Keratinocyte (primary cell): Measurements from ENCODE around the gene CDKL4. TPM values are rescaled to one million over a fixed set of nuclear protein-coding genes. Genes with fewer than 3 reads are reported as not detected.

Source experiments
- DNase-seq: peaks from one replicate; pipeline ENCODE4 v3.0.0-alpha.2; 2011; ENCODE audit warnings: low read depth, missing footprints, low spot score
- FAIRE-seq: peaks from 2 replicates; lab custom pipeline; 2011; peaks lifted over from hg19 to GRCh38; lab: Jason Lieb, UNC
- H2AFZ ChIP-seq: 2 replicates; pipeline ENCODE4 v1.6.0; 2012; ENCODE audit warnings: low read length, control low read depth, inconsistent platforms; ENCODE audit not compliant: control insufficient read depth
- H3K27ac ChIP-seq: 2 replicates; pipeline ENCODE4 v1.5.1; 2011; ENCODE audit warnings: low read length; ENCODE audit not compliant: control insufficient read depth, insufficient read depth
- H3K27me3 ChIP-seq: 3 replicates; pipeline ENCODE4 v1.6.0; 2011; ENCODE audit warnings: low read length; ENCODE audit not compliant: control insufficient read depth, insufficient read depth; ENCODE audit errors: extremely low read depth
- H3K36me3 ChIP-seq, 2 experiments: 2 replicates in 1 of 2; 3 replicates in 1 of 2; pipeline ENCODE4 v1.5.1; 2011; ENCODE audit warnings: low read length in 2 of 2, mild to moderate bottlenecking in 1 of 2; ENCODE audit not compliant: control insufficient read depth in 2 of 2, insufficient read depth in 2 of 2; ENCODE audit errors: extremely low read depth in 1 of 2
- H3K4me1 ChIP-seq: 3 replicates; pipeline ENCODE4 v1.5.1; 2011; ENCODE audit warnings: low read length; ENCODE audit not compliant: control insufficient read depth, insufficient read depth; ENCODE audit errors: extremely low read depth
- H3K4me2 ChIP-seq: 3 replicates; pipeline ENCODE4 v1.6.0; 2011; ENCODE audit warnings: low read depth, low read length; ENCODE audit not compliant: control insufficient read depth, insufficient read depth; ENCODE audit errors: extremely low read depth
- H3K4me3 ChIP-seq, 3 experiments: fragments of 200-600 bp in 1 of 3; sonication (generic) in 1 of 3; 2 replicates in 2 of 3; 3 replicates in 1 of 3; pipeline ENCODE4 v1.5.1; 2011 to 2016; ENCODE audit warnings: low read length in 3 of 3, mild to moderate bottlenecking in 3 of 3, control low read depth in 2 of 3, inconsistent platforms in 1 of 3, low read depth in 1 of 3, mixed read lengths in 1 of 3, mixed run types in 1 of 3, moderate library complexity in 1 of 3; ENCODE audit not compliant: control insufficient read depth in 2 of 3, insufficient read depth in 2 of 3; ENCODE audit errors: extremely low read depth in 1 of 3
- H3K79me2 ChIP-seq: 2 replicates; pipeline ENCODE4 v1.6.0; 2012; ENCODE audit warnings: low read length; ENCODE audit not compliant: control insufficient read depth, insufficient read depth
- H3K9ac ChIP-seq: 3 replicates; pipeline ENCODE4 v1.6.0; 2011; ENCODE audit warnings: low read length; ENCODE audit not compliant: control insufficient read depth, insufficient read depth; ENCODE audit errors: extremely low read depth
- H3K9me1 ChIP-seq: 3 replicates; pipeline ENCODE4 v1.6.0; 2011; ENCODE audit warnings: low read length; ENCODE audit not compliant: control insufficient read depth, insufficient read depth; ENCODE audit errors: extremely low read depth
- H3K9me3 ChIP-seq: 2 replicates; pipeline ENCODE4 v1.5.1; 2012; ENCODE audit warnings: low read depth, low read length; ENCODE audit not compliant: control insufficient read depth
- H4K20me1 ChIP-seq: 3 replicates; pipeline ENCODE4 v1.6.0; 2011; ENCODE audit warnings: low read length; ENCODE audit not compliant: control insufficient read depth, insufficient read depth; ENCODE audit errors: extremely low read depth
- EZH2 ChIP-seq: IDR thresholded peaks from one replicate; pipeline ENCODE4 v1.6.1; 2012; ENCODE audit warnings: inconsistent platforms, mild to moderate bottlenecking, low read length, moderate library complexity
- dilution Hi-C: fragments of 300-500 bp; cut with MboI; formaldehyde crosslinking; loops from one replicate; pipeline ENCODE4 v1.7.0; 2020; ENCODE audit warnings: low sequenced_read_pairs; ENCODE audit not compliant: extremely low pct_ligation_motif_present
- polyA plus RNA-seq, 5 experiments: library from polyadenylated mRNA; depleted of rRNA in 3 of 5; stranded (reverse) in 3 of 5; stranded (forward) in 1 of 5; unstranded in 1 of 5; fragments of >200 nt; gene quantifications; 1 replicate in 1 of 5; 2 replicates in 3 of 5; 3 replicates in 1 of 5; pipeline versions ENCODE4 v1.2.1 to v1.2.3, GENCODE V29; 2011 to 2012; ENCODE audit warnings: missing spikeins in 2 of 5, low read depth in 1 of 5, low replicate concordance in 1 of 5
- TF ChIP-seq, protein P1 (sequence below), 3 experiments: IDR thresholded peaks in 1 of 3; conservative IDR thresholded peaks in 1 of 3; optimal IDR thresholded peaks in 1 of 3; 2 replicates in 2 of 3; 3 replicates in 1 of 3; pipeline versions ENCODE3 to v1.5.1; 2011; ENCODE audit warnings: low read length in 3 of 3, mild to moderate bottlenecking in 3 of 3, moderate library complexity in 2 of 3, control low read depth in 1 of 3, inconsistent platforms in 1 of 3; ENCODE audit not compliant: insufficient read depth in 2 of 3; ENCODE audit errors: extremely low read depth in 1 of 3

Gene CDKL4
- polyA plus RNA-seq, 1 donor (not counting 4 experiments of a cell fraction or from before 2014, with no cell fraction given), result not detected

DNA sequence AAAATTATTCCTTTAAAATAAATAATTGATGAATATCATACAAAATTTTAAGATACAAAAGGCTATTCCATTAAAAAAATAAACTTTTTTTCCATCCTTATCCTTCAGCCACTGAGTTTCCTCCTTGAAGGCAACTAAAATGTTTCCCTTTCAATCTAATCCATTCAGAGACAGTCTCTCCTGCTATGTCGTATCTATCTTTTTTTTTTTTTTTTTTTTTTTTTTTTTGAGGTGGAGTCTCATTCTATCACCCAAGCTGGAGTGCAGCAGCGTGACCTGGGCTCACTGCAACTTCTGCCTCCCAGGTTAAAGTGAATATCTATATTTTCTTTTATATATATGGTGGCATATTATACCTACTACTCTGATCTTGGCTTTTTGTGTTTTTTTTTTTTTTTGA, 91.3 kb downstream of the CDKL4 start:
- dilution Hi-C loops, result no loop called here
- no peaks in the 10 kb centered on the region for H3K36me3 ChIP-seq
- no peaks in the 10 kb centered on the region for H3K9me3 ChIP-seq
- no peaks in the 10 kb centered on the region for H3K27me3 ChIP-seq
- FAIRE-seq (no peak), DNase-seq (no peak)
- H3K9ac ChIP-seq, result no peak overlapping the region
- H3K27ac ChIP-seq, result no peak overlapping the region
- TF ChIP-seq, protein P1, sequence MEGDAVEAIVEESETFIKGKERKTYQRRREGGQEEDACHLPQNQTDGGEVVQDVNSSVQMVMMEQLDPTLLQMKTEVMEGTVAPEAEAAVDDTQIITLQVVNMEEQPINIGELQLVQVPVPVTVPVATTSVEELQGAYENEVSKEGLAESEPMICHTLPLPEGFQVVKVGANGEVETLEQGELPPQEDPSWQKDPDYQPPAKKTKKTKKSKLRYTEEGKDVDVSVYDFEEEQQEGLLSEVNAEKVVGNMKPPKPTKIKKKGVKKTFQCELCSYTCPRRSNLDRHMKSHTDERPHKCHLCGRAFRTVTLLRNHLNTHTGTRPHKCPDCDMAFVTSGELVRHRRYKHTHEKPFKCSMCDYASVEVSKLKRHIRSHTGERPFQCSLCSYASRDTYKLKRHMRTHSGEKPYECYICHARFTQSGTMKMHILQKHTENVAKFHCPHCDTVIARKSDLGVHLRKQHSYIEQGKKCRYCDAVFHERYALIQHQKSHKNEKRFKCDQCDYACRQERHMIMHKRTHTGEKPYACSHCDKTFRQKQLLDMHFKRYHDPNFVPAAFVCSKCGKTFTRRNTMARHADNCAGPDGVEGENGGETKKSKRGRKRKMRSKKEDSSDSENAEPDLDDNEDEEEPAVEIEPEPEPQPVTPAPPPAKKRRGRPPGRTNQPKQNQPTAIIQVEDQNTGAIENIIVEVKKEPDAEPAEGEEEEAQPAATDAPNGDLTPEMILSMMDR (optimal IDR thresholded peaks at IDR 0.05 in 1 of 3, IDR thresholded peaks at IDR 0.05 in 1 of 3, conservative IDR thresholded peaks at IDR 0.05 in 1 of 3; ENCODE audit: extremely low read depth in 1 of 3, insufficient read depth in 2 of 3, low read length in 3 of 3), result no peak
- TF ChIP-seq EZH2, result no peak
- H3K4me1 ChIP-seq, result no peaks in the 10 kb centered on the region
- no peaks in the 10 kb centered on the region for H3K79me2 ChIP-seq
- H3K9me1 ChIP-seq, result no peaks in the 10 kb centered on the region
- H3K4me3 ChIP-seq, result no peak overlapping the region
- no peak overlapping the region for H2AFZ ChIP-seq
- H4K20me1 ChIP-seq, result no peaks in the 10 kb centered on the region
- H3K4me2 ChIP-seq, result no peak overlapping the region

DNA sequence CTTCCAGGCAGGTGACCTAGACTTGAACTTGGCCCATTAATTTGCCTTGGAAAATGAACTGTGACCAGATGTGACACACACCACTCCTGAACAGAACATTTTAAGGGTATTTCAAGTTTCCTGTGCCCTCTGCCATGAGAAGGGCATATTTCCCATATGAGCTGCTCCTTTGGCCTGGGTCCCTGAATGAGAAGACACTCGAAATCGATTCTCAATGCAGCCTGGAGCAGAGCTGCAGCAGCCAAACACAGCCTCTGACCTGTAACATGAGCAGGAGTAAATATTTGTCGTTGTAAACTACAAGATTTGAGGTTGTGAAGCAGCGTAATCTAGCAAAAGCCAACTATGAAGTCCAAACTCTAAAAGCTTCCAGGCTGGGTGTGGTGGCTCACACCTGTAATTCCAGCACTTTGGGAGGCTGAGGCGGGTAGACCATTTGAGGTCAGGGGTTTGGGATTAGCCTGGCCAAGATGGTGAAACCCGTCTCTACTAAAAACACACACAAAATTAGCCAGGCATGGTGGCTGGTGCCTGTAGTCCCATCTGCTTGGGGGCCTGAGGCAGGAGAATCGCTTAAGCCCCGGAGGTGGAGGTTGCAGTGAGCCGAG, 92.8 kb downstream of the CDKL4 start:
- H3K4me3 ChIP-seq, result no peak overlapping the region
- no peak overlapping the region for H2AFZ ChIP-seq
- FAIRE-seq, result no peak
- H3K9me1 ChIP-seq, result no peaks in the 10 kb centered on the region
- H3K9ac ChIP-seq, result no peak overlapping the region
- dilution Hi-C loops, result no loop called here
- no peak overlapping the region for H3K27ac ChIP-seq
- no peaks in the 10 kb centered on the region for H3K4me1 ChIP-seq
- H3K4me2 ChIP-seq, result no peak overlapping the region
- H3K27me3 ChIP-seq, result no peaks in the 10 kb centered on the region
- no peak for DNase-seq
- H3K9me3 ChIP-seq, result no peaks in the 10 kb centered on the region
- no peaks in the 10 kb centered on the region for H4K20me1 ChIP-seq
- no peaks in the 10 kb centered on the region for H3K36me3 ChIP-seq
- no peaks in the 10 kb centered on the region for H3K79me2 ChIP-seq
- no peak for TF ChIP-seq EZH2
- TF ChIP-seq, protein P1 (optimal IDR thresholded peaks at IDR 0.05 in 1 of 3, IDR thresholded peaks at IDR 0.05 in 1 of 3, conservative IDR thresholded peaks at IDR 0.05 in 1 of 3; ENCODE audit: extremely low read depth in 1 of 3, insufficient read depth in 2 of 3, low read length in 3 of 3), result no peak
